OCI-M2 (cell line): ENCODE results near the gene RBP3.

Experiments
- DNase-seq: peaks from one replicate; lab custom pipeline; 2025; ENCODE audit not compliant: unreplicated experiment; lab: John Stamatoyannopoulos, UW

Gene RBP3

GRCh38 chr10:47348138-47348651 lies at the start of gene RBP3:
RBP3 (plus strand) TSS chr10:47348363; CDS start chr10:47348485, 122 bp downstream.
- no peak for DNase-seq

GRCh38 chr10:47298715-47299114 lies 49.4 kb upstream of the RBP3 start:
- no peak for DNase-seq

- no peak for DNase-seq
These were observed 48.3 kb upstream of the RBP3 start, which contains the start of gene GDF10 for GRCh38 chr10:47299611-47300428. GDF10 (plus strand) TSS chr10:47300197; CDS start chr10:47300652, 455 bp downstream.

- DNase-seq, result no peak
These were observed 47.7 kb upstream of the RBP3 start for GRCh38 chr10:47300429-47300931.

- DNase-seq, result no peak
These were observed 46.3 kb upstream of the RBP3 start for GRCh38 chr10:47301833-47302232.

- no peak for DNase-seq
These were observed 45.1 kb upstream of the RBP3 start for GRCh38 chr10:47303105-47303504.

- no peak for DNase-seq
These were observed 44.3 kb upstream of the RBP3 start for GRCh38 chr10:47303866-47304265.

GRCh38 chr10:47305566-47305965 lies 42.6 kb upstream of the RBP3 start:
- no peak for DNase-seq

GRCh38 chr10:47306387-47307210 lies 41.6 kb upstream of the RBP3 start:
- no peak for DNase-seq

GRCh38 chr10:47307381-47307780 lies 40.8 kb upstream of the RBP3 start:
- DNase-seq, result no peak

- DNase-seq, result no peak
These were observed 39.4 kb upstream of the RBP3 start for GRCh38 chr10:47308775-47309174.

GRCh38 chr10:47309408-47310089 lies 38.6 kb upstream of the RBP3 start:
- DNase-seq, result no peak

- no peak for DNase-seq
These were observed 38.1 kb upstream of the RBP3 start for GRCh38 chr10:47310090-47310505.

- no peak for DNase-seq
These were observed 36.8 kb upstream of the RBP3 start for GRCh38 chr10:47311193-47311931.

GRCh38 chr10:47311932-47312662 lies 36.1 kb upstream of the RBP3 start:
- DNase-seq, result no peak

GRCh38 chr10:47312663-47312995 lies 35.5 kb upstream of the RBP3 start:
- DNase-seq, result no peak

- no peak for DNase-seq
These were observed 33.7 kb upstream of the RBP3 start for GRCh38 chr10:47314416-47314970.

- no peak for DNase-seq
These were observed 32.7 kb upstream of the RBP3 start for GRCh38 chr10:47315421-47315820.

GRCh38 chr10:47316131-47316530 lies 32.0 kb upstream of the RBP3 start:
- no peak for DNase-seq
